M059J (cell line): ENCODE results near the gene FADD. TPM values are rescaled to one million over a fixed set of nuclear protein-coding genes. Genes with fewer than 3 reads are reported as not detected.

Source experiments
- total RNA-seq: library from RNA; depleted of rRNA; stranded (reverse); fragments of >200 nt; shearing (Covaris generic); gene quantifications from 2 replicates; pipeline ENCODE4 v1.2.3, GENCODE V29; 2014; rRNA removed

Gene FADD
- total RNA-seq, 1 experiment from 2014 or later = 51.6 TPM

Other genes with a start within 250 kb of the FADD start
- gene ANO1, start 125.0 kb upstream of the FADD start, total RNA-seq = not detected in 2 replicates
- gene PPFIA1, start 67.4 kb downstream of the FADD start, total RNA-seq = 25.3 and 32.2 TPM in 2 replicates
- 127 and 147 TPM in 2 replicates for gene CTTN, start 195.2 kb downstream of the FADD start, total RNA-seq